Neural crest cell (in vitro differentiated cells): ENCODE data around the gene ERC2. TPM values are rescaled to one million over a fixed set of nuclear protein-coding genes. Genes with fewer than 3 reads are reported as not detected.
A peak's percentile ranks its signal among the peaks of the same experiment; 100 is the strongest.

Source experiments
- DNase-seq: peaks from one replicate; pipeline ENCODE4 v3.0.0; 2021; ENCODE audit warnings: low read depth, mixed read lengths, low spot score
- H3K27ac Mint-ChIP-seq: one replicate; pipeline ENCODE4 v1.8.0; 2021; ENCODE audit warnings: mild to moderate bottlenecking, mixed read lengths; ENCODE audit not compliant: unreplicated experiment
- H3K27me3 Mint-ChIP-seq: 2 replicates; pipeline ENCODE4 v1.8.0; 2021; ENCODE audit warnings: low read depth, mild to moderate bottlenecking, mixed read lengths
- H3K36me3 Mint-ChIP-seq: 2 replicates; pipeline ENCODE4 v1.8.0; 2021; ENCODE audit warnings: low read depth, mild to moderate bottlenecking, mixed read lengths
- H3K4me1 Mint-ChIP-seq: 2 replicates; pipeline ENCODE4 v1.8.0; 2021; ENCODE audit warnings: mixed read lengths
- H3K4me3 Mint-ChIP-seq: one replicate; pipeline ENCODE4 v1.8.0; 2021; ENCODE audit warnings: mild to moderate bottlenecking, mixed read lengths
- H3K9me3 Mint-ChIP-seq: 2 replicates; pipeline ENCODE4 v1.8.0; 2021; ENCODE audit warnings: mixed read lengths
- total RNA-seq: library from RNA; stranded (reverse); gene quantifications from 2 replicates; pipeline ENCODE4 v1.2.1, GENCODE V29; 2021
- TF ChIP-seq, protein P1 (sequence below): fragments of 200-600 bp; sonication (generic); conservative IDR thresholded peaks from 2 replicates; pipeline ENCODE4 v1.5.0; 2021; ENCODE audit warnings: antibody characterized with exemption, mild to moderate bottlenecking

Gene ERC2
- total RNA-seq, 1 donor from 2014 or later = 13.5 TPM

DNA sequence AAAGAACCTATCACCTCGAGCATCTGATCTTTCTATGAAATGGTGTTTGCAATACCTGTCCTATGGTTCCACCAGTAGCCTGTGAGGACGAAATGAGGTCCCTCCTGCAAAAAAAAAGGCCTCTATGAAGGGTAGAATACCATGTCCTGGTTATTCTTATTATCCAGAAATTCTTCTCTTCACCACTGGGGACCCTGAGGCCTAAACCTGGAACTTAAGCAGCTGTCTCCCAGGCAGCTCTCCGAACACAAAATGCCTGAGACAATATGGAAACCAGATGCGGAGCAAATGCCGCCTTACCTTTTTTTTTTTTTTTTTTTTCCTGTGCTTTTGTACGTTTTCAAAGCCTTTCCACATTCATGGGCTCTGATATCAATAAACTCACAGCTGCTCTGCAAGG lies 919.1 kb downstream of the ERC2 start:
- peaks cover 42% of the 10 kb centered on the region for H3K4me1 Mint-ChIP-seq
- TF ChIP-seq, protein P1, sequence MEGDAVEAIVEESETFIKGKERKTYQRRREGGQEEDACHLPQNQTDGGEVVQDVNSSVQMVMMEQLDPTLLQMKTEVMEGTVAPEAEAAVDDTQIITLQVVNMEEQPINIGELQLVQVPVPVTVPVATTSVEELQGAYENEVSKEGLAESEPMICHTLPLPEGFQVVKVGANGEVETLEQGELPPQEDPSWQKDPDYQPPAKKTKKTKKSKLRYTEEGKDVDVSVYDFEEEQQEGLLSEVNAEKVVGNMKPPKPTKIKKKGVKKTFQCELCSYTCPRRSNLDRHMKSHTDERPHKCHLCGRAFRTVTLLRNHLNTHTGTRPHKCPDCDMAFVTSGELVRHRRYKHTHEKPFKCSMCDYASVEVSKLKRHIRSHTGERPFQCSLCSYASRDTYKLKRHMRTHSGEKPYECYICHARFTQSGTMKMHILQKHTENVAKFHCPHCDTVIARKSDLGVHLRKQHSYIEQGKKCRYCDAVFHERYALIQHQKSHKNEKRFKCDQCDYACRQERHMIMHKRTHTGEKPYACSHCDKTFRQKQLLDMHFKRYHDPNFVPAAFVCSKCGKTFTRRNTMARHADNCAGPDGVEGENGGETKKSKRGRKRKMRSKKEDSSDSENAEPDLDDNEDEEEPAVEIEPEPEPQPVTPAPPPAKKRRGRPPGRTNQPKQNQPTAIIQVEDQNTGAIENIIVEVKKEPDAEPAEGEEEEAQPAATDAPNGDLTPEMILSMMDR = peak; percentile 48
- H3K9me3 Mint-ChIP-seq = peaks cover 4% of the 10 kb centered on the region
- no peak overlapping the region for H3K27ac Mint-ChIP-seq
- peaks cover 2% of the 10 kb centered on the region for H3K36me3 Mint-ChIP-seq
- H3K27me3 Mint-ChIP-seq = peaks cover 5% of the 10 kb centered on the region
- no peak for DNase-seq
- no peak overlapping the region for H3K4me3 Mint-ChIP-seq

- peaks cover 4% of the 10 kb centered on the region for H3K9me3 Mint-ChIP-seq
- peak overlapping the region; percentile 36 for H3K4me3 Mint-ChIP-seq
- H3K27me3 Mint-ChIP-seq = peaks cover 5% of the 10 kb centered on the region
- peaks cover 2% of the 10 kb centered on the region for H3K36me3 Mint-ChIP-seq
- peak overlapping the region; percentile 46 for H3K27ac Mint-ChIP-seq
- TF ChIP-seq, protein P1 = no peak
- H3K4me1 Mint-ChIP-seq = peaks cover 38% of the 10 kb centered on the region
- no peak for DNase-seq
Observed at GRCh38 chr3:55546866-55547669, 921.2 kb downstream of the ERC2 start.

DNA sequence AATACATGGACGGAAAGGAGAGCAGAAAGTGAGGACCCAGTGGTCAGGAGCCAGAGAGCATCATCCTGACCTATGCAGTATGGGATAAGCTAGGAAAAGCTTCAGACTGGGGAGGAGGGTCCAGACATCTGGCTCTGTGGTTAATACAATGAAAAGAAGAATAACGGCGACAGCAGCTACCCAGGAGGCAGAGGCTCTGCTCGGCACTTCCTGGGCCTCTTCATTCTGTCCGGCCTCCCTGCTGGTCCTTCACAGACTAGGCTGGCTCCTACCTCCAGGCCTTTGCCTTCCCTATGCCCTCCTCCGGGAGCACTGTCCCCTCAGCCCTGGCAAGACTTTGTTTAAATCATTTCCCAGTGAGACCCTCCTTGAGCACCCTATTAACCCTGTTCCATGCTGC lies 922.3 kb downstream of the ERC2 start:
- Mint-ChIP-seq H3K27me3 (peaks cover 5% of the 10 kb centered on the region), H3K4me1 (peaks cover 38% of the 10 kb centered on the region), H3K36me3 (no peaks in the 10 kb centered on the region), H3K4me3 (peak overlapping the region; percentile 33), H3K27ac (peak overlapping the region; percentile 36), H3K9me3 (peaks cover 4% of the 10 kb centered on the region)
- no peak for DNase-seq
- TF ChIP-seq, protein P1 = no peak

GRCh38 chr3:55544219-55544618 lies 924.0 kb downstream of the ERC2 start:
- no peaks in the 10 kb centered on the region for H3K36me3 Mint-ChIP-seq
- no peak overlapping the region for H3K27ac Mint-ChIP-seq
- DNase-seq = no peak
- H3K4me3 Mint-ChIP-seq = no peak overlapping the region
- H3K9me3 Mint-ChIP-seq = no peaks in the 10 kb centered on the region
- peaks cover 49% of the 10 kb centered on the region for H3K4me1 Mint-ChIP-seq
- TF ChIP-seq, protein P1 = no peak
- peaks cover 5% of the 10 kb centered on the region for H3K27me3 Mint-ChIP-seq

DNA sequence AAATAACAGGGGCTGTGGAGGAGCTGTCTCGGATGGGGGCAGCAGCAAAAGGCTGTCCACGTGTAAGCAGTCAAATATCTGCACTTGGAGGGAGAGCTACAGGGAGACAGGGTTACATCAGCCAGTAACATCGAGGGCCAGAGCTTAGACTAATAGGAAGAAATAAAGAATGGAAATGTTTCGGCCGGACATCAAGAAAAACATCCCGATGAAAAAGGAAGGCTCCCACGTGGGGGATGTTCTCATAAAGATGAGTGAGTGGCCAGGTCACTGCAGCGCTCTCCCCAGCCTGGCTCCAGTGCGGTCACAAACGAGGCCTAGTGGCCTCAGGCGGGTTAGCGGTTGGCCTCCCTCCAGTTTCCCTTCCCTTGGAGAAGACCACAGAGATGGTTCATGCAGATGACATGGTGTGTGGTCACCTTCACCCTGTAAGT lies 925.1 kb downstream of the ERC2 start:
- peaks cover 48% of the 10 kb centered on the region for H3K4me1 Mint-ChIP-seq
- peaks cover 5% of the 10 kb centered on the region for H3K27me3 Mint-ChIP-seq
- TF ChIP-seq, protein P1 = no peak
- no peak overlapping the region for H3K27ac Mint-ChIP-seq
- no peak for DNase-seq
- H3K4me3 Mint-ChIP-seq = no peak overlapping the region
- H3K9me3 Mint-ChIP-seq = no peaks in the 10 kb centered on the region
- H3K36me3 Mint-ChIP-seq = no peaks in the 10 kb centered on the region
